H4 (cell line): ENCODE results near the gene C9orf57. TPM values are rescaled to one million over a fixed set of nuclear protein-coding genes. Genes with fewer than 3 reads are reported as not detected.
A peak's percentile ranks its signal among the peaks of the same experiment; 100 is the strongest.
"Not testable (repeated sequence)": the region's sequence is repeated elsewhere in the genome, so short reads cannot be mapped to it uniquely, and the experiment has no call there.

ENCODE experiments used
- DNase-seq: peaks from one replicate; pipeline ENCODE4 v3.0.0-alpha.2; 2015; ENCODE audit warnings: low spot score
- total RNA-seq: library from RNA; depleted of rRNA; stranded (reverse); fragments of >200 nt; shearing (Covaris generic); gene quantifications from 2 replicates; pipeline ENCODE4 v1.2.3, GENCODE V29; 2014; rRNA removed

C9orf57 gene, protein sequence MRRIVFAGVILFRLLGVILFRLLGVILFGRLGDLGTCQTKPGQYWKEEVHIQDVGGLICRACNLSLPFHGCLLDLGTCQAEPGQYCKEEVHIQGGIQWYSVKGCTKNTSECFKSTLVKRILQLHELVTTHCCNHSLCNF
- total RNA-seq, result 0.31 TPM in 1 of 2 replicates, not detected in the other

GRCh38 chr9:72060513-72060912 lies at the start of gene C9orf57:
Gene C9orf57, minus strand, starts transcription at chr9:72060613. Its CDS starts 1,282 bp downstream, at chr9:72059331.
- DNase-seq, result no peak

DNA sequence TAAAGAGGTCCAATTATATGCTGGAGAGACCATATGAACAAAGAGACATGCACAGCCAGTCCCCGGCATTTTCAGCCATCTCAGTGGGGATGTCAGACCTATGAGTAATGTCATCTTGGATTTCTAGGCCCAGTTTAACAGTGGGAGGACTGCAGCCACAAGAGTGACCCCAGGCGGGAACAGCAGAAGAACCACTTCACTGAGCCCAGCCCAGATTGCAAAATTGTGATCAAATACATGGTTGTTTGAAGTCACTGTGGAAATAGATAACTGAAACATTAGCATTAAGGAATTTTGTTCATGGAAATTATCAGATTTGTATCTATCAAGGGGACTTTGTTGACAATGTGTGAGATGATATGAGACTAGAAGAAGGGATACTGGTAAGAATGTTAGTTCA lies 42.1 kb upstream of the C9orf57 start:
- no peak for DNase-seq

GRCh38 chr9:72095520-72095919 lies 35.1 kb upstream of the C9orf57 start:
- DNase-seq, result not testable (repeated sequence)

GRCh38 chr9:72092820-72093219 lies 32.4 kb upstream of the C9orf57 start:
- peak; percentile 32 for DNase-seq

DNA sequence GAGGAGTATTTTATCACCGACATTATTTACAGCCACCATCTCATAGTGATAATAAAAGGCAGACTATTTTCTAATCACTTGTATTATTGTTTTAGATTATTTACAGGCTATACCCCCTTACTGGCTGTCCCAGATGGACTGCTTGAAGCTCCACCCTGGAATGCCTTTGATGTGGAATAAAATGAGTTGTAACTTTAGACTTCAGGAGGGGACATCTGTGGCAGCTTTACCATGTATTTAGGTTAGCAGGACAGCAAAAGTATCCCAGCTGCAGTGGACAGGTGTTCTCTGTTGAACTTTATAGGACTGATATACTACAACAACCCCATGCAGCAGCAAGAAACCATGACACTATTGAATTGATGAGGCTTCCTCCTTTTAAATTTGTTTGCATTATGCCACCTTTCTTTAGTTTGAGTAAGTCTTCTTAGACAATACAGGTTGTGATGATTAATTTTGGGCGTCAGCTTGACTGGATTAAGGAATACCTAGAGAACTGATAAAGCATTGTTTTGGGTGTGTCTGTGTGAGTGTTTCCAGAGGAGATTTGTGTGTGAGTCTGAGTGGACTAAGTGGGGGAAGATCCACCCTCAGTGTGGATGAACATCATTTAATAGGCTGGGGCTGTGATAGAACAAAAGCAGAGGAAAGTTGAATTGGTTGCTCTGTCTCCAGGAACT lies 29.2 kb upstream of the C9orf57 start:
- DNase-seq, result no peak

GRCh38 chr9:72082536-72082935 lies 22.1 kb upstream of the C9orf57 start:
- no peak for DNase-seq

DNA sequence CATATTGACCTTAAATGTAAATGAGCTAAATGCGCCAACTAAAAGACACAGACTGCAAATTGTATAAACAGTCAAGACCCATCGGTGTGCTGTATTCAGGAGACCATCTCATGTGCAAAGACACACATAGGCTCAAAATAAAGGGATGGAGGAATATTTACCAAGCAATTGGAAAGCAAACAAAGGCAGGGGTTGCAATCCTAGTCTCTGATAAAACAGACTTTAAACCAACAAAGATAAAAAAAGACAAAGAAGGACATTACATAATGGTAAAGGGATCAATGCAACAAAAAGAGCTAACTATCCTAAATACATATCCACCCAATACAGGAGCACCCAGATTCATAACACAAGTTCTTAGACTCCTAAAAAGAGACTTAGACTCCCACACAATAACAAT lies 14.3 kb upstream of the C9orf57 start:
- DNase-seq, result not testable (repeated sequence)

DNA sequence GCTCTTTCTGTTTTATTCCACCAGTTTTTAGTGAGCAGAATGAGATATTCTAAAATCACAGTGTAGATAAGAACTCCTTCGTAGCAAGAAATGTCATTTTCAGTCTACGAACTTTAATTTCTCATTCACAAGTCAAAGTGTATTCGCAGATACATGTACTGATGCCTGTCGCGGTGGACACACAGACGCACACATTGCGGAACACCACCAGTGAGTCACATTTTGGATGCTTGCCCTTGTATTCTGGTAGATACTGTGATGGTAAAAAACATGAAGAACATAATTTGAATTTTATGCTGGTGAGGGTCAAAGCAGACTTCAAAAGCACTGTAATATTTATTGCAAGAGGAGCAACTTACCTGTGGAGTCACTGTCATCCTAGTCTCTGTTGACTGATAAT lies 4.7 kb upstream of the C9orf57 start:
- peak; percentile 19 for DNase-seq

DNA sequence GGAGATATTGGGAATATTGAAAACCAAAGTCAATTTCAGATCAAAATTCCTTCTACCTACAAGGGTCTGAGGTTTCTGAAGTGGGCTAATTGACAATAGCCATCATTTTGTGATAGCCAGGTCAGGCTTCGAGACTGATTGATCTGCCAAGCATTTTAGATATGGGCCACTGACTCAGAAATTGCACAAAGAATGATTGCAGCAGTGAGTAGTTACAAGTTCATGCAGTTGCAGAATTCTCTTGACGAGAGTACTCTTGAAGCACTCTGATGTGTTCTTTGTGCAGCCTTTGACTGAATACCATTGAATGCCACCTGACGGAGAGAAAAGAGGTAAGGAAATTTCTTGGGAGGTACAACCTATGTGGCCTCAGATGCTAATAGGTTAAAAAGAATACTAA lies 8.3 kb downstream of the C9orf57 start:
- DNase-seq, result no peak

GRCh38 chr9:72048850-72049249 lies 11.6 kb downstream of the C9orf57 start:
- no peak for DNase-seq

DNA sequence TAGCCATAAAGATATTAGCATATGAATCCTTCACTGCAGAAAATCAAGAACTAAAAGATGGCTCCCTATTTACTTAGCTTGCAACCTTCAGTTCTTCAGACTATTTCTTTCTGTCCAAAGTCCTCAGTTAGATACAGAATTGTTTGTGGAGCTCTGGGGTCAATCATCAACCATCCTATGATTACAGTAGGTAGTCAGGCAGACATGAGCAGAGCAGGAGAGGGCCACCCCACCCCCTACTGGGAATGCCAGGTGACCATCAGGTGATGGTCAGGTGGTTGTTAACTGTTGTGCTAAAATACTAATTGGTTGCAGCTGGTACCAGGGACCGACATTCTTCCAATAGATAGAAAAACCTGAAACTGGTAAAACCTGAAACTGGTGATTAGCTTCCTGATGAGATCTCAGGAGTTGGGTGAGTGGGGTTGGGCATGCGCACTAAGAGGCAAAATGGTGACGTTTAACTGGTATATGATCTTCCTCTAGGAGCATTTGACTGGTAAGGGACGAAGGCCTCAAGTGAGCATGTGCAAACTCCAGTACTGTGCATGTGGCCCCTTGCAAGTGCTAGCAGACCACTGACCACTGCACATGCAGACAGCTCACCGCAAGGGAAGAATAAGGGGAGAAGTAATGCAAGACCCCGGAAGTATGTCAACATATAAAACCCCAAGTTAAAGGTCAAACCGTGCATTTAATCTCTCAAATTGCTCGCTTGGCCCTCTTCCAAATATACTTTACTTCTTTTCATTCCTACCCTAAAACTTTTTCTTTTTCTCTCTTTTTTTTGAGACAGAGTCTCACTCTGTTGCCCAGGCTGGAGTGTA lies 13.6 kb downstream of the C9orf57 start:
- no peak for DNase-seq

DNA sequence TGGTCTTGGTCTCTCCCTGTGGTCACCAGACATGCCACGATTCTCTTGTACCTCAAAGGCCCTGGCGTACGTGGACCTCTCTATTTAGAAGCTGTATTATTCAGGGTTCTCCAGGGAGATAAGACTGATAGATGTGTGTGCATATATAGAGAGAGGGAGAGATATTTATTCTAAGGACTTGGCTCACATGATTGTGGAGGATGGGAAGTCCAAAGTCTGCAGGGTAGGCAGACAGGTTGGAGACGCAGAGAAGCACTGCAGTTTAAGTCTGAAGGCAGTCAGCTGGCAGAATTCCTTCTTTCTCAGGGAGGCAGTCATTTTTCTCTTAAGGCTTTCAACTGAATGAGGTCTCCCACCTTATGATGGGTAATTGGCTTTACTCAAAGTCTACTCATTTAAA lies 16.3 kb downstream of the C9orf57 start:
- DNase-seq, result no peak

DNA sequence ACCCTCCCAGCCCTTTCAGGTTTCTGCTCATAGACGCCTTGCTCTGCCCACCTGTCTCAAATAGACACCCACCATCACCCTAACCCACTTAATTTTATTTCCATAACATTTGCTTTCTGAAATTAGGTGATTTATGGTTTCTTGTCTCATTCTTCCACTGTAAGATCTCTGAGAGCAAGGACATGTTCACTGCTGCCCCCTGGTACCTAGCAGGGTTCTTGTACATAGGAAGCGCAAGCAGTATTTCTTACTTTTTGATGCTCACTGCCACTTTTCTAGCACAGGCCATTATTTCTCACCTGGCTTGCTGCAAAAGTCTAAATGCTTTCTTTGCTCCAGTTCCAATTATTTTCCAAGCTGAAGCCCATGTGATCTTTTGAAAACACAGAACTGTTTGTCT lies 16.8 kb downstream of the C9orf57 start:
- DNase-seq, result no peak

GRCh38 chr9:72042928-72043327 lies 17.5 kb downstream of the C9orf57 start:
- no peak for DNase-seq

- DNase-seq, result peak; percentile 84
Observed at GRCh38 chr9:72041775-72042194, 18.6 kb downstream of the C9orf57 start.

- no peak for DNase-seq
Observed at GRCh38 chr9:72041369-72041768, 19.0 kb downstream of the C9orf57 start.

DNA sequence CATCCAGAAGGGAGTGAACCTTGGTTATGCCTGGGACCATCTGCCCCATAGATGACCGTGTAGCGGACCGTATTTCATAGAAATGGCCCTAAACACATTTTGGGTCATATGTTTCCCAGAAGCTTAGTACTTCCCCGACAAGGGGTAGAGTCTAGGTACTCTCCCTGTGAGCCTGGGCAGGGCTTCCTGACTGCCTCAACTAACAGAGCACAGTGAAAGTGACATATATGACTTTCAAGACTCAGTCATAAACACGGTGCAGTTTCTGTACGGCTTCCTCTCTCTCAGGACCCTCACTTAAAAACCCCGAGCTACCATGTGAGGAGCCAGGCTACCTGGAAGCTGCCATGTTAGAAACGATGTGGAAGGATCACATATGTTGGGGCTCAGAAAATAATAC lies 20.9 kb downstream of the C9orf57 start:
- no peak for DNase-seq

DNA sequence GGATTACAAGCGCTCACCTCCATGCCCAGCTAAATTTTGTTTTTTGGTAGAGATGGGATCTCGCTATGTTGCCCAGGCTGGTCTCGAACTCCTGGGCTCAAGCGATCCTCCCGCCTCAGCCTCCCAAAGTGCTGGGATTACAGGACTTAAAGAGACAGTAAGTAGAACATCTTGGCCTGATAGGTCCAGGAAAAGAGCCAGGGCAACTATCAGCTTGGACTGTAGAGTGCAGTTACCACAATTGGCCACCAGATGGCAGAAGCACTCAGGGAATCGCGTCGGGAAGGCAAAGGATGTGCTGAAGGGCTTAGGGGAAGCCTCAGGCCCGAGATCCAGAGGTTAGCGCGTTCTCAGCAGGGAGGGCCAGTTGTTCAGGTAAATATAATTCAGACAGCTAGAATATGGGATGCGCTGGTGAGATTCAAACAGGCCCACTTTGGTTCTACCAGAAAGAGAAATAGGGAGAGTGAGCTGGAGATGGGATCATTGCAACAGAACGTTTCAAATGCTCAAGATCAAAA lies 21.5 kb downstream of the C9orf57 start:
- peak; percentile 75 for DNase-seq

DNA sequence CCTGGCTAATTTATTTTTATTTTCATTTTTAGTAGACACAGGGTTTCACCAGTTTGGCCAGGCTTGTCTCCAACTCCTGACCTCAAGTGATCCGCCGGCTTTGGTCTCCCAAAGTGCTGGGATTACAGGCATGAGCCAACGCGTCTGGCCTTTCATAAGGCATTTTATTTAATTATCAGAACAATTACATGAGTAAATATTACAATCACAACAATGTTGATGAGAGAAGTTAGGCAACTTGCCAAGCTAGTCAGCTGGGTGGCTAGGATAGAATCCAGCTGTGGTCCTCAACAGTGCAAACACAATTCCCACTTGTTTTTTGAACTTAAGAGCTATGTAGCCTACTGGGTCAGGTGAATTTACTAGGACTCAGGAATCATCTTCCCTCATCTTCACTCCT lies 22.0 kb downstream of the C9orf57 start:
- DNase-seq, result no peak

GRCh38 chr9:72037571-72037970 lies 22.8 kb downstream of the C9orf57 start:
- no peak for DNase-seq

DNA sequence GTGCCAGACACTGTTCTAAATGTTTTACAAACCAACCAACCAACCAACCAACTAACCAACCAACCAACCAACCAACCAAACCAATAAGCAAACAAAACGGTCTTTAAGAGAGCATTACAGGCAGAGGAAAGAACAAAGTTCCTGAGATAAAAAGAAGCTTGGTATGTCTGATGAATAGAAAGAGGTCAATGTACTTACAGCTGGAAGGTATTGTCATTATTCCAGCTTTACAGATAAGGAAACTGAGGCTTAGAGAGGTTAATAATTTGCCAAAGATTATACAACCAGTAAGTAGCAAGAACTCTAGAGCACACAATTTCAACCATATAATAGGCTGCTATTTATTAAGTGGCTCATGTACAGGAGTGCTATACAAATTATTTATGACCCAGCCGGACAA lies 29.6 kb downstream of the C9orf57 start:
- no peak for DNase-seq

DNA sequence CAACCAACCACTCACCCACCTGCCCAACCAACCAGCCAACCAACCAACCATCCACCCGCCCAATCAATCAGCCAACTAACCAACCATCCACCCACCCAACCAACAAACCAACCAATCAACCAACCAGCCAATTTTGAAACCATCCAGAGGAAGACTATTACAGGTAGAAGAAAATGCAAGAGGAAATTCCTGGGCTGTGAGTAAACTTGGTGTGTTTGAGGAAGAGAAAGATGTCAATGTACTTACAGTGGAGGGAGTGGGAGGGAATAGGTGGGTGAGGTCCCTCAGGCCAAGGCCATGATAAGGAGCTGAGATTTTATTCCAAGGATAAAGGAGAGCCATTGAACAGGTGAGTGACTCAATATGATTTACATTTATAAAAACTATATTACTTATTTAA lies 30.4 kb downstream of the C9orf57 start:
- no peak for DNase-seq

DNA sequence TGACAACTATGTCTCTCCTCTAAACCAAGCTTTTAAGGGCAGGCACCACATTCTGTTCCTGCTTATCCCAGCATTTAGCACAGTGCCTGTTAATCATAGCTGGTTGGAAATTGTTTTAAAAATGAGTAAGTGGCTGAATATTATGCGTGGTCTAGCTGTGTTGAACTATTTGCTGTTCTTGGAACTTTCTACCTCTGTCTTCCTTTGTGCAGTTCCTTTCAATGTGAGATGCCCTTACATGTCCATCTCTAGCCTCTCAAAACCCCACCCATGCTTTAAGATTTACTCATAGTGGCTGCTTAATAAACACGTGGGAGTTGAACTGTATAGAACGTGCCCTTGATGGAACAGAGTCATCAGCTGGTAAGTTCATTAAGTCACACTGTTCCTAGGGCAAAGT lies 34.5 kb downstream of the C9orf57 start:
- no peak for DNase-seq
